ENCODE measurements around the gene CALN1.

Gene CALN1

GRCh38 chr7:72118366-72118765 is 293.8 kb downstream of the CALN1 start:
- H3K4me3 ChIP-seq (ENCODE audit: low read depth, low read length) = no peak overlapping the region
- in situ Hi-C loops (cut with HindIII; ENCODE audit: low sequenced_read_pairs) = no loop called here
- TF ChIP-seq, protein P1, sequence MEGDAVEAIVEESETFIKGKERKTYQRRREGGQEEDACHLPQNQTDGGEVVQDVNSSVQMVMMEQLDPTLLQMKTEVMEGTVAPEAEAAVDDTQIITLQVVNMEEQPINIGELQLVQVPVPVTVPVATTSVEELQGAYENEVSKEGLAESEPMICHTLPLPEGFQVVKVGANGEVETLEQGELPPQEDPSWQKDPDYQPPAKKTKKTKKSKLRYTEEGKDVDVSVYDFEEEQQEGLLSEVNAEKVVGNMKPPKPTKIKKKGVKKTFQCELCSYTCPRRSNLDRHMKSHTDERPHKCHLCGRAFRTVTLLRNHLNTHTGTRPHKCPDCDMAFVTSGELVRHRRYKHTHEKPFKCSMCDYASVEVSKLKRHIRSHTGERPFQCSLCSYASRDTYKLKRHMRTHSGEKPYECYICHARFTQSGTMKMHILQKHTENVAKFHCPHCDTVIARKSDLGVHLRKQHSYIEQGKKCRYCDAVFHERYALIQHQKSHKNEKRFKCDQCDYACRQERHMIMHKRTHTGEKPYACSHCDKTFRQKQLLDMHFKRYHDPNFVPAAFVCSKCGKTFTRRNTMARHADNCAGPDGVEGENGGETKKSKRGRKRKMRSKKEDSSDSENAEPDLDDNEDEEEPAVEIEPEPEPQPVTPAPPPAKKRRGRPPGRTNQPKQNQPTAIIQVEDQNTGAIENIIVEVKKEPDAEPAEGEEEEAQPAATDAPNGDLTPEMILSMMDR (IDR thresholded peaks at IDR 0.05; ENCODE audit: low read depth, low read length, missing control alignments) = no peak
- no peak for DNase-seq (ENCODE audit: low read depth)

DNA sequence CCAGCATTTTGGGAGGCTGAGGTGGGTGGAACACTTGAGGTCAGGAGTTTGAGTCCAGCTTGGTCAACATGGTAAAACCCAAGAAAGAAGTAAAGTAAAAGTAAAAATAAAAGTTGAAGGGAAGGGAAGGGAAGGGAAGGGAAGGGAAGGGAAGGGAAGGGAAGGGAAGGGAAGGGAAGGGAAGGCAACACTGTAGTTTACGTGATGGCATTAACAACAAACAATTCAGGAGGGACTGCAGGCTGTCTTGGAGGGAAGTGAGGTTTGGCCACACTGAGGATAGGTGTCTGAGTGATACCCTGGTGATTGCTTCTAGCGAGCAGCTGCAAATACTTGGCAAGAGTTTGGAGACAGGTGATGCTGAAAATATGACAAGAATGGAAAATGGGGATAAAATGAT is 298.0 kb downstream of the CALN1 start:
- TF ChIP-seq, protein P1 (IDR thresholded peaks at IDR 0.05; ENCODE audit: low read depth, low read length, missing control alignments) = no peak
- no peak for DNase-seq (ENCODE audit: low read depth)
- no peak overlapping the region for H3K4me3 ChIP-seq (ENCODE audit: low read depth, low read length)
- in situ Hi-C loops (cut with HindIII; ENCODE audit: low sequenced_read_pairs) = no loop called here

GRCh38 chr7:72112992-72113391 is 299.1 kb downstream of the CALN1 start:
- no peak overlapping the region for H3K4me3 ChIP-seq (ENCODE audit: low read depth, low read length)
- DNase-seq (ENCODE audit: low read depth) = no peak
- in situ Hi-C loops (cut with HindIII; ENCODE audit: low sequenced_read_pairs) = no loop called here
- TF ChIP-seq, protein P1 (IDR thresholded peaks at IDR 0.05; ENCODE audit: low read depth, low read length, missing control alignments) = no peak

DNA sequence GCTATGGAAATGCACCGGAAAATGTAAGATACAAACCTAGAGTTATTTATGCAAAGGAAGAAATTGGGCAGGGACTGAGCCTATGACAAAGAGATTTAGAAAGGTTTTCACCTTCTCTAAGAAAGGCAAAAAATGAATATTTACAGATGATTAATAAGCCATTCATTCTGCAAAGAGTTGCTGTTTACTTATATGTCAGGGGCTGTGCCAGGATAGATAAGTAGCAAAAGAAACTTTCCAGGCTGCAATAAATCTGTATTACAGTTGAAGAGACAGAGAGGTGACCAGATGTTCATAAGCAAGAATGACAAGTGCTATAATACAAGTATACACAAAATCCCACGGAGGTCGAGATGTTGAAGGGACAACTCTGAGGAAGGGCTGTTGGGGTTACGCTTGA is 299.6 kb downstream of the CALN1 start:
- in situ Hi-C loops (cut with HindIII; ENCODE audit: low sequenced_read_pairs) = no loop called here
- H3K4me3 ChIP-seq (ENCODE audit: low read depth, low read length) = no peak overlapping the region
- no peak for DNase-seq (ENCODE audit: low read depth)
- TF ChIP-seq, protein P1 (IDR thresholded peaks at IDR 0.05; ENCODE audit: low read depth, low read length, missing control alignments) = no peak

DNA sequence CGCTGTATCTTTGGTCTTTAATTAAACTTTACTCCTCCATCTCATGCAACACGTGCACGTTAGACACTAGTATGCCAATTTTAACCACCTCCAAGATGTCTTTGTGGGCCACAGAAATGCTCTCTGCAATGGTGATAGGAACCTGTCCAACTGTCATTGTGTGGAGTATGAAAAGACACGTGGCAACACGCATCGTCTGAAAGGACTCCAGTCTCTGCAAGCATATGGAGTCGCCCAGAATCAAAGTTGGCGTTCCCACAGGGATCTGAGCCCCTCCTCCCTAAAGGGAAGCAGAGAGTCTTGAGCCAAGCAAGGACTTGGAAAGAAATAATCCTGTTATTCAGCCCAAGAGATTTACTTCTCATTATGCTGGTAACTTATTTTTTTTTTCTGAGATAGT is 301.1 kb downstream of the CALN1 start:
- in situ Hi-C loops (cut with HindIII; ENCODE audit: low sequenced_read_pairs) = no loop called here
- TF ChIP-seq, protein P1 (IDR thresholded peaks at IDR 0.05; ENCODE audit: low read depth, low read length, missing control alignments) = no peak
- H3K4me3 ChIP-seq (ENCODE audit: low read depth, low read length) = no peak overlapping the region
- no peak for DNase-seq (ENCODE audit: low read depth)

DNA sequence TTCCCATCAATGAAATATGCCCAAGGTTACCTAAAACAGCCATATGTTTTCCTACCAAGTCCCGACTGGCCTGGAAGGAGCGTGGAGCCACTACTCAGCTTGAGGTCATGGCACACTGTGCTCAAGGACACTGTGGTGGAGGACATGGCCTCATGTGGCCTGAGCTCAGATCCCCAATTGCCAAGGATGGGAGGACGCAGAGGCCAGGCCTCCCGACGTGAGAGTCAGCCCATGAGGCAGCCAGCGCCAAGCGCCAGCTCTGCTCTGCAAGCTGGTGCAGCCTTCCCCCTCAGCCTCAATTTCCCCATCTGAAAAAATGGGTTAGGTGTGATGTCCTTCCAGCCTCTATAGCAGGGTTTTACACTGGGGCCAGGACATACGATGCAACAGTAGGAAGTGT is 302.6 kb downstream of the CALN1 start:
- no peak overlapping the region for H3K4me3 ChIP-seq (ENCODE audit: low read depth, low read length)
- TF ChIP-seq, protein P1 (IDR thresholded peaks at IDR 0.05; ENCODE audit: low read depth, low read length, missing control alignments) = no peak
- in situ Hi-C loops (cut with HindIII; ENCODE audit: low sequenced_read_pairs) = no loop called here
- no peak for DNase-seq (ENCODE audit: low read depth)

GRCh38 chr7:72106405-72106804 is 305.7 kb downstream of the CALN1 start:
- DNase-seq (ENCODE audit: low read depth) = no peak
- TF ChIP-seq, protein P1 (IDR thresholded peaks at IDR 0.05; ENCODE audit: low read depth, low read length, missing control alignments) = no peak
- in situ Hi-C loops (cut with HindIII; ENCODE audit: low sequenced_read_pairs) = no loop called here
- no peak overlapping the region for H3K4me3 ChIP-seq (ENCODE audit: low read depth, low read length)

Data from astrocyte of the cerebellum (primary cell).